GM11168 (cell line): ENCODE results near the gene MCTP1.

ENCODE experiments used
- in situ Hi-C: fragments of 300-500 bp; cut with MboI; formaldehyde crosslinking; loops from one replicate; pipeline ENCODE4 v1.12.0; 2022; ENCODE audit warnings: low sequenced_read_pairs; ENCODE audit not compliant: unreplicated experiment

MCTP1 gene

DNA sequence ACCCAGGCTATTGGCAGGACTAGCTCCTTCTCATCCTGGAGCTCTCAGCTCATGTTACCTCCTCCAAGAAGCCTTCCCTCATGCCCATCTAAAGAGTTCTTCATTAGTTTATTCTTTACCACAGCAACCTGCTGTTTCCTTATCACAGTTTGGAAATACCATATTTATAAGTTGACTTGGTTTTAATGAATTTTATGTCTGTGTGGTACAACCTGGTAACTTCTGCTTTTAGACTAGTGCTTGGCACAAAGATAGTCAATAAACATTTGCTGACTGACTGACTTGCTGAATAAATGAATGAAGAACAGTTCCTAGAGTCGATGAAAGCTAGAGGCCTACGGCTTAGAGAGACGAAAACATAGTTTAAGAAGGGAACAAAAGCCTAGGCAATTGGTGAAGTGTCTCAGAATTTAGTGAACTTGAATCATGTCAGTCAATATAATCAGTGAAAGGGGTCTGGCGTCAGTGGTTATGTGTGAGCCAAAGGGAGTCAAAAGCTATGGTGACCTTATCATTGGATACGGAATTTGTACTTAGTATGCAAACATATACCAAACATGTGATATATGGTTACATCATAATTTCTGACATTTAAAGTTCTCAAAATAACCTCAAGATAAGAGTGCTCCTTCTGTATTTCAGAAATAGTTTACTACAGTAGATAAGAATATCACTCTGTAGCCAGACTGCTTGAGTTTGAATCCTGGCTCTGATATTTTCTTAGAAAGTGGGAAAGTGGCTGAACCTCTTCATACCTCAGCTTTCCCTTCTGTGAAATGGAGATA is 239.5 kb downstream of the MCTP1 start:
- in situ Hi-C loops: no loop called here

DNA sequence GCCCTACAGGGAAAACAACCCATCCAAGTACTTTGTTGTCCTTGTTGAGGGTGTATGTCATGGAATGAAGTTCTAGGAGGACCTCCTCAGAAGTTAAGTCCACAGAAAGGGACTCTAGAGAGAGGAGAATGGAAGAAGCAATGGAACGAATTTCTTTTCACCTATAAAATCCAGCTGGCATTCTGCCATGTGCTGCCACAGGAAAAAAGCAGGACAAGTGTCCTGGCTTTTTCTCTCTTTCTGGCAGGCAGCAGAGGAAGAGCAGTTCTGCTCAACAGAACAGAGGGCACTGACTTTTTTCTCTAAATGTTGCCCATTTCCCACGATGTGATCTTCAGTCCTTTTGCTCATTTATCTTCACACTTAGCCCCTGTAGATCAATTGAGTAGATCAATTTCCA is 240.8 kb downstream of the MCTP1 start:
- in situ Hi-C loops: no loop called here

GRCh38 chr5:95043648-95044047 is 241.2 kb downstream of the MCTP1 start:
- in situ Hi-C loops: no loop called here

DNA sequence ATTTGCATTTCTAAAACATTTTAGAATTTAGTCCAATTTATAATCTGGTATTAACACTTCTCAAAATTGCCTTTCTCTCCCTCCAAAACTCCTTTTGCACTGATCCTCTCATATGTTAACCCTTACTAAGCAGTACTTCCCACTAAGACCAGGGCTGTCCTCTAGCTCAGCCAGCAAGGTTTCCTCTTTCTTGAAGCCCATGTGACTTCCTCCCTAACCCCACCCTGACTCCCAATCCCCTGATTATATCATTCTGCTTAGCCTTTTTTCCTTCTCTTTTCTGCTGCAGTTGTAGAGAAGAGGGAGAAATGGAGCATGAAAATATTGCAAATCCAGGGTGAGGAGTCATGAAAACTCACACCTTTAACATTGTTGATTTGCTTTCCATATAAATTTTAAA is 241.7 kb downstream of the MCTP1 start:
- in situ Hi-C loops: no loop called here

- in situ Hi-C loops: no loop called here
Observed at GRCh38 chr5:95042037-95042436, 242.9 kb downstream of the MCTP1 start.

- in situ Hi-C loops: no loop called here
Observed at GRCh38 chr5:95035891-95036685, 248.8 kb downstream of the MCTP1 start.

GRCh38 chr5:95032801-95033200 is 252.1 kb downstream of the MCTP1 start:
- in situ Hi-C loops: no loop called here

DNA sequence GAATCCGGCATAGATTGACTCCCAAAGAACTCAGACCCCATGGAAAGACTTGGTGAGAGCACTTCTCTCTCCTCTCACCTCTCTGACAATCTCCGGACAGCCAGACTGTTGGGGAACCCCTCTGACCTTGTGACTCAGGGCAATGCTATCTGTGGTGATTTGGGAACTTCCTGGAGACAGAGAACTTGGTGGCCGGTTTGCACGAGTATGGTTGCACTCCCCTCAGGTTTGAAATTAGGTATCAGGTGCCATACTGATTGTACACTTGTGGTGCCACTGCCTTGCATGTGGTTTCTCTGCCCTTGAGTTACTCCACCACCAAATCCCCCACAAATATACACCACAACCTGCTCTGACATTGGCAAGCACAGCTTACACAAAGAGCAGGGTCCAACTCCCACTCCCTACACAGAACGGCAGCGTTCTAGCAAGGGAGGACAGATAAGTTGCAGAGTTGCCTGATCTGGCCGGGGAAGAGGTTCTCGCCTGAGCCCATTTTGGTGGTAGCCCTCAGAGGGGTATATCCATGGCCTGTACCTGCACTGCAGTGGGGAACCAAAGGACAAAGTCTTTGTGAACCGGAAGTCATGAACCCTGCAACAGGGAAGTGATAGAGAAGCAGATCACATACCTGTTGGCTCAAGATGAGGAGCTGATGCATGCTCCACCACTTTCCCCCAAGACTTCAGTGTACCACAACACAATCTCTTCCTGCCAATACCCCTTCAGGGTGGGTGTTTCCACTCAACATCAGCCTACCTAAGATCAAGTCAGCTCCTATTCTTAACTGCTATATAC is 255.1 kb downstream of the MCTP1 start:
- in situ Hi-C loops: no loop called here

DNA sequence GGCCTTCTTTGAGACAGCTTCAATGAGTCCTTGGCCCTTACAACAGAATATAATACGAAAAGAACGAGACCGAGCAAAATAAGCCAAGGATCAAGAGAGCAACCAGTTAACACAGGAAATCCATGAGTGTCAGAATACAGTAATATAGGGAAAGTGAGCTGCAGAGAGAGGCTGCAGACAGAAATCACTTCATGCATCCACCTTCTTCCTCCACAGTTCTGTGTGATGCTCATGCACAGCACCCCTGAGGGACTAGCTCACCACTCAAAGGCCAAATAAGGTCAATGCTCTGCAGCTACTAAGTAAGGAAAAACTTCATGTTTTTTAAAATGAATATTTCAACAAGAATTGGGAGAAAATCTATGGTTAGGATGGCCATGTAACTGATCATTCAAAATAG is 257.1 kb downstream of the MCTP1 start:
- in situ Hi-C loops: no loop called here

DNA sequence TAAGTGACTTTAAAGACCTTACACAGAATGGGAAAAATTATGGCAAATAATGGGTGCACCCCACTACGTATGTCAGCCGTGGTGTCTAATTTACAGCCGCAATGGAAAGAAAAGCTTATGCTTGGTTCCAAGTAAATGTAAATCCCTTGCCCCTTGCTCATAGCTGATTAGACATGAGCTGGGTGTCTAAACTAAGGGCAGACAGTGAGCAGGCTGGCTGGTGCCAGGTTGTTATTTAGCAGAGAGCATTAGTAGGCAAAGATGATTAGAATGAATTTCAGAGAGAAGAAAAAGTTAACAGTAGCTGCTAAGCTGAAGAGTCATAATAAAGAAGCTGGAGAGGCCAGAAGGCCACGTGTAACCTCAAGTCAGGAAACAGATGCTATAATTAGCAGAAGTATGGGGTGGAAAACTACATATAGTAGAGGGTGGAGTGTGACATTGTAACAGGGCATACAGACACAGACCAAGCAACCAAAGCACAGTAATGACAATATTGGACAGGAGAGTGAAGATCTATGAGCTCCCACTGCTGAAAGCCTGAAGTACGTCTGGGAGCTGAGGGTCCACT is 257.7 kb downstream of the MCTP1 start:
- in situ Hi-C loops: no loop called here

- in situ Hi-C loops: no loop called here
Observed at GRCh38 chr5:95026718-95027117, 258.2 kb downstream of the MCTP1 start.

DNA sequence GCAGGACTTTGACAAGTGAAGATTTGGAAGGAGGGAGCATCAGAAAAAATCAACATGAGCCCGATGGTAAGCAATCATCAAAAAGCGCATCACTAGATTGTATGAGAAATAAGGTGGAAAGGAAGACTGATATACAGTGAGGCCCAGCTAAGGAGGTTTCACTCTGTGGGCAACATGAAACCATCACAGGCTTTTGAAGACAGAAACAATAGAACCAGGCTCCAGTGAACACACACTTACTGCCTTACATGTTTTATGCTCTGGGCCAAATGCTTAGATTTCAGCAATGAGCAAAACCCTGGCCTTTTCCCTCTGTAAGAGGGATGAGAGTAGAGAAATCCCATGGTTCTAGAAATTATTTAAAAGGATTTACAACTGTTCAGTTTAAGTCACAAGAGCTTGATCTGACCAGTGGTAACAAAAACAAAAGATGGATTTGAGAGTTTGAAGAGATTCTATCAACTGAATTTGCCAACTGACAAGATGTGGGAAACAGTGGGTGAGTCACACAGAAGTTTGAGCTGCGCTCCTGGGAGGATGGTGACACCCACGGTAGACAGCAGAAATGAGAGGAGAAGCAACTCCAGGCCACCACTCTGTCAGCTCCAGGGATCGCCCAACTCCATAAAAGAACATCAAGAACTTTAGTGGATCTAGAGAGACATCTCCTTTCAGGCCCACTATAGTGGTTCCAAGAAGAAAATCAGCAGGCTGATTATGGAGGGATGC is 261.8 kb downstream of the MCTP1 start:
- in situ Hi-C loops: no loop called here

DNA sequence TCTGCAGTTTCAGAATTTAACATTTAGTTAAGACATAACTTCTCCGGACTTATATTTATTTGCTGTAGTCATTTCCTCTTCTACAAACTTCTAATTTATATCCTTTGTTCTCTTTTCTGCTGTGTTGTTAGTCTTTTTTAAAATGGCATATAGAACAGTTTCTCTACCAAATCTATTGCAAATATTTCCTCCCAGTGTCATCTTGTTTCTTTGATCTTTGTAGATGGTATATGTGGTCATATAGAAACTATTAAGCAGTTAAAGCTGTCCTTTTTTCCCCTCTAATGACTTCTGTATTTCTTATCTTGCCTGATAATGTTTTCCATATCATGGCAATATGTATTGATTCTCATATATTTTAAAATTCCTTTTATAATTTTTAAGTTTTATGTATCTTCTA is 264.5 kb downstream of the MCTP1 start:
- in situ Hi-C loops: no loop called here

DNA sequence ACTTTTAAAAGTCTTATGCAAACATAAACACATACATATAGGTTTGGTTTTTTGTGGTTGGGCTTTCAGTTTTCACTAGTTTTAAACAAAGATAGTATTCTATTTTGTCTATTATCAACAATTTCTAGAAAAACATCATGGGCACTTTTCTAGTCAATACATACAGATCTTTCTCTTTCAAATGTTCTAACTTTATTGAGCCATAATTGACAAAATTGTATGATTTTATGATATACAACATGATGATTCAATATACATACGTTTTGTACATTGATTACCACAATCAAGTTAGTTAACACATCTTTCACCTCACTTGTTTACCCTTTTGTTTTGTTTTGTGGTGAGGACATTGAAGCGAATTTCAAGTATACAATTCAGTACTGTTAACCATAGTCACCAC is 265.9 kb downstream of the MCTP1 start:
- in situ Hi-C loops: no loop called here

GRCh38 chr5:95018511-95018910 is 266.4 kb downstream of the MCTP1 start:
- in situ Hi-C loops: no loop called here

- in situ Hi-C loops: no loop called here
Observed at GRCh38 chr5:95009812-95010211, 275.1 kb downstream of the MCTP1 start.

- in situ Hi-C loops: no loop called here
Observed at GRCh38 chr5:95007921-95008597, 276.8 kb downstream of the MCTP1 start.

DNA sequence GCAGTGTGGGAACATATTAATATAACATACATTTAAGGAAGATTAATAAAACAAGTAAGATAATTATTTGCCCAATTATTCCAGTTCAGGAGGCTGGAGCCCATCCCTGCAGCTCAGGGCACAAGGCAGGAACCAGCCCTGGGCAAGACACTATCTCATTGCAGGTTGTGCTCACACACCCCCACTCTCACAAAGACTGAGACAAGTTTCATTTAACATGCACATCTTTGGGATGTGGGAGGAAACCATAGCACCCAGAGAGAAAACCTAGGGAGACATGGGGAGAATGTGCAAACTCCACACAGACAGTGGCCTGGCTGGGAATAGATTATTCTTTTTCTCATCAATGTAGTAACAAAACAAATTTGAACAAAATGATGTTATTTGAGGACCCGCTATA is 279.1 kb downstream of the MCTP1 start:
- in situ Hi-C loops: no loop called here

- in situ Hi-C loops: no loop called here
Observed at GRCh38 chr5:94998670-94999069, 286.2 kb downstream of the MCTP1 start.
